SH-SY5Y (cell line): ENCODE measurements around the gene CAMK2G.

Experiments
- GATA2 ChIP-seq: IDR thresholded peaks from 2 replicates; pipeline ENCODE4 v1.6.1; 2011; ENCODE audit warnings: mild to moderate bottlenecking, low read depth, low read length
- GATA3 ChIP-seq: IDR thresholded peaks from 2 replicates; pipeline ENCODE4 v1.6.1; 2011; ENCODE audit warnings: low read depth, mild to moderate bottlenecking, low read length, moderate library complexity

GRCh38 chr10:73769396-73769795, 105.0 kb downstream of the CAMK2G start:
- no peak for TF ChIP-seq GATA2
- no peak for TF ChIP-seq GATA3
